ENCODE measurements around the gene TF.
A peak's percentile ranks its signal among the peaks of the same experiment; 100 is the strongest.
"Not testable (repeated sequence)": the region's sequence is repeated elsewhere in the genome, so short reads cannot be mapped to it uniquely, and the experiment has no call there.

Gene TF

GRCh38 chr3:133769536-133769935, 23.3 kb downstream of the TF start:
- no peak for DNase-seq

- DNase-seq, result no peak
Observed at GRCh38 chr3:133773732-133774131, 27.5 kb downstream of the TF start.

- no peak for DNase-seq
Observed at GRCh38 chr3:133775309-133775708, 29.1 kb downstream of the TF start.

- no peak for DNase-seq
Observed at GRCh38 chr3:133775835-133776234, 29.6 kb downstream of the TF start.

GRCh38 chr3:133776794-133777438, 30.7 kb downstream of the TF start:
- no peak for DNase-seq

- no peak for DNase-seq
Observed at GRCh38 chr3:133777807-133778568, 31.8 kb downstream of the TF start.

- DNase-seq, result no peak
Observed at GRCh38 chr3:133779626-133780203, 33.5 kb downstream of the TF start.

- DNase-seq, result not testable (repeated sequence)
Observed at GRCh38 chr3:133780756-133781155, 34.6 kb downstream of the TF start.

- DNase-seq, result no peak
Observed at GRCh38 chr3:133781570-133781969, 35.4 kb downstream of the TF start.

GRCh38 chr3:133782454-133782853, 36.3 kb downstream of the TF start:
- DNase-seq, result no peak

- DNase-seq, result no peak
Observed at GRCh38 chr3:133783762-133784161, 37.6 kb downstream of the TF start.

GRCh38 chr3:133788024-133788423, 41.8 kb downstream of the TF start:
- no peak for DNase-seq

- peak in 1 of 2 experiments; percentile 30 for DNase-seq
Observed at GRCh38 chr3:133792171-133792763, 46.1 kb downstream of the TF start.

GRCh38 chr3:133797396-133798105, 51.4 kb downstream of the TF start:
- DNase-seq, result no peak

GRCh38 chr3:133799794-133800585, 53.8 kb downstream of the TF start:
- DNase-seq, result no peak

GRCh38 chr3:133803469-133803868, 57.3 kb downstream of the TF start:
- no peak for DNase-seq

- no peak for DNase-seq
Observed at GRCh38 chr3:133804896-133805295, 58.7 kb downstream of the TF start.

GRCh38 chr3:133805384-133805701, 59.1 kb downstream of the TF start:
- no peak for DNase-seq

- peak; percentile 96 to 99 for DNase-seq
Observed at GRCh38 chr3:133805702-133806475, 59.7 kb downstream of the TF start, which contains the start of gene SRPRB. Gene SRPRB (plus strand): TSS chr3:133805815. CDS start chr3:133805849, 34 bp downstream.

- no peak for DNase-seq
Observed at GRCh38 chr3:133812872-133813271, 66.7 kb downstream of the TF start.

GRCh38 chr3:133815386-133815785, 69.2 kb downstream of the TF start:
- no peak for DNase-seq

- no peak for DNase-seq
Observed at GRCh38 chr3:133820129-133820528, 73.9 kb downstream of the TF start.

Data from NCI-H2081 (cell line).